Activated gamma-delta T cell treated with Interleukin-2 at 50 U/mL for 16 hours (primary cell): ENCODE measurements around the gene PINLYP.

Experiments used
- DNase-seq: peaks from one replicate; pipeline ENCODE4 v3.0.0-alpha.2; 2020

The PINLYP gene

DNA sequence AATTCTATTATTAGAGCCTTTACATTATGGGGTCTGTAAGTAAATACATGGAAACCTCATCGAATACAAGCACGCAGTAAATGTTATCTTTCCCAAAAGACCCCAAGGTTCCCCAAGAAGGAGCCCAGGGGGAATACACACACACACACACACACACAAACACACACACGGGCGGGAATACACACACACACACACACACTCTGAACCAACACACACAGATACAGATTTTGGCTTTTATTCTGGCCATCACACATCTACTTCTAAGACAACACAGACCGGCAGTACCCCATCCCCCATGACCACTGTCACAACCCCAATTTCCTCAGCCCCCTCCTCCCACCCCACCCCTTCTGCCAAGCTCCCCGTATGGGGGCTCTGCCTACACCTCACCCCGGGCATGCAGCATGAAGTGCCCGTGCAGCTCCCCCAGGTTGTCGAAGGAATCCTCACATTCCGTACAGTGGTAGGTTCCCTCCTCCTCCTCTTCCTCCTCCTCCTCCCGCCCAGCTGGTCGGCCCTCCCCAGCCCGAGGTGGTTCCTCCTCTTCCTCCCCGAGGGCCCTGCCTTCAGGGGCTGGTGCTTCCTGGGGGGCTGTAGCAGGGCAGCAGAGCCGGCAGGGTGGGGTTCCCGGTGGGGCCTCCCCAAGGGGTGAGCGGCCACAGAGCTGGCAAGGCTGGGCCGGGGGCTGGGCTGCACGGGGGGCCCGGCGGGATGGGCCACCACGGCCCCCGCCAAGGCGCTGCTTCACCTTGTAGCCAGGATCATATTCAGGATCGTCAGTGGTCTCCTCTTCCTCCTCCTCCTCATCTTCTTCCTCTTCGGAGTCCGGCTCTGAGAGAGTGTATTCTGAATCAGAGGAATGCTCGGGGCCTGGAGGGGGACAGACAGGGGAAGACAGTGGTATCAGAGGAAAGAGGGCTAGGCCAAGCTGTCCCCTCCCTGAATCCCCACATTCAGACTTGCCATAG is 31.9 kb downstream of the PINLYP start:
- no peak for DNase-seq

- DNase-seq, result no peak
These were observed 34.3 kb downstream of the PINLYP start for GRCh38 chr19:43609872-43610271.

DNA sequence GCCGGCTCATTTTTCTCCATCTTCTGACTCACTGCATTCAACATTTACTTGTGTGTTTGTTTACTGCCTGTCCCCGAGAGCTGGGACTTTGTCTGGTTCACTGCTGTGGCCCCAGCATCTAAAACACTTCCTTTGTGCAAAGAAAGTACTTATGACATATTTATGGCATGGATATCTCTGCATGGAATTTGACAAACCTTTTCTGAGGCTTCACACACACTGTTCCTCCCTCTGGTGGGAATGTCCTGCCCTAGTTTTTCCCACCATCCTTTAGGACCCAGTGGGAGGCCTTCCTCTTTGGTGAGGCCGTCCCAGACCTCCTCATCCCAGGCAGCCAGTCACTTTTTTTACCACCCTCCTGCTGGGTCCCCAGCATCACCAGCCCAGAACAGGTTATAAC is 34.9 kb downstream of the PINLYP start:
- DNase-seq, result no peak

DNA sequence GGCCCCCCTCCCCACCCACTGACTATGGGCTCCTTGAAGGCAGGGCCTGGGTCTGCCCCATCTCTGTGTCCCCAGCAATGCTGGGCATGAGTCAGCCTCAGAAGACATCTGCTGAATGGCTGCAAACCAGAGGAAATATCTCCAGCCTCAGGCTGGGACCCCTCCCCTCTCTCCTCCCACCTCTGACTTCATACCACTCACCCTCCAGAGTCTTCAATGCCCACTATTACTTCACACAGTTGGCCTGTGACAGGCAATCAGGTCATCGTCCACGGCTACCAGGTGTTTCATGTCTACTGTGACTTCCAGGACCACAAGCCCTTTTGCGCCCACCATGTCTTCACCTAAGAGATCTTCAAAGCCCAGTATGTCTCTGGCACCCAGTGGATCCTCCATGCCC is 36.2 kb downstream of the PINLYP start, which contains the start of gene SRRM5:
SRRM5 (plus strand) TSS at position 301 of the 400 bp plus-strand sequence; CDS start at position 335, 34 bp downstream.
- no peak for DNase-seq

- DNase-seq, result no peak
These were observed 36.8 kb downstream of the PINLYP start for GRCh38 chr19:43612374-43612773.

- no peak for DNase-seq
These were observed 40.7 kb downstream of the PINLYP start for GRCh38 chr19:43616306-43616705.

GRCh38 chr19:43616954-43617353 is 41.4 kb downstream of the PINLYP start:
- DNase-seq, result no peak

- no peak for DNase-seq
These were observed 43.3 kb downstream of the PINLYP start for GRCh38 chr19:43618921-43619261.

- DNase-seq, result peak; percentile 80
These were observed 43.9 kb downstream of the PINLYP start, which contains the start of gene ZNF428 for GRCh38 chr19:43619262-43620060. Gene ZNF428 (minus strand): TSS chr19:43619629. CDS start chr19:43614304, 5,325 bp downstream.

DNA sequence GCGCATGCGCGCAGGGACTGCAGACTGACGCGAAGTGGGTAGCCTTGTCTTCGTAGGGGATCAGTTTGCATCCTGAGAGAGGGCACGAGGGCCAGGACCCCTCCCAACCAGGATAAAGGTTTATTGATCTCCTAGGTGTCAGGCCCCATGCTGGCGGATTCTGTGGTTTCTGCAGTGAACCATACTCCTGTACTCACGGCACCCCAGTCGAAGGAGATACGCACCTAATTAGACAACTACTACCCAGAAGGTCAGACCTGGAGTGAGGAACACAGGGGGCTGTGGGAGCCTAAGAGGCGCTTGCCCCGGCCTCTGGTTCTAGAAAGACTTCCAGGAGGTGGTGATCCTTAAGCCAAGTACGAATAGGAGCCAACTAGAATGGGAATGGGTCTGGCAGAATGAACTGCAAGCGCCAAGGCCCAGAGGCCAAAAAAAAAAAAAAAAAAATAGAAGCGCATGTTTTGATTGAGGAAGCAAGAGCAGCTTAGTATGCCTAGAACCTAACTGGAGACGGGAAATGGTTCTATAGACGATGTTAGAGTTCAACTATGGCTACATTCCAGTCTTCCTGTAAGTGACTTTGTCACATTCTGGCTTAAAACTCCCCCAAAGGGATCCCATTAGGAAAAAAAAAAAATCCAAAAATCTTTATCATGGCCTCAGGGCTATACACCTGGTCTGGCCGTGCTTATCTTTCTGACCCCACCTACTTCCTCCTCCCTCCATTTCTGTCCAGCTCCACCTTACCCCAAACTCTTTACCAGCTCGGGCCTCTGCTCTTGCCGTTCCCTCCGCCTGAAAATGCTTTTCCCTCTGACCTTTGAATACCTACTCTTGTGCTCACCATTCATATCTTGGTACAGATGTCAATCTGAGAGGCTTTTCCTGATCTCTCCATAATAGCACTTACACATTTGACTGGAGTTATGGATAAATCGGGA is 44.7 kb downstream of the PINLYP start:
- peak; percentile 83 for DNase-seq

GRCh38 chr19:43622070-43622469 is 46.5 kb downstream of the PINLYP start:
- no peak for DNase-seq

GRCh38 chr19:43622956-43623355 is 47.4 kb downstream of the PINLYP start:
- DNase-seq, result no peak

DNA sequence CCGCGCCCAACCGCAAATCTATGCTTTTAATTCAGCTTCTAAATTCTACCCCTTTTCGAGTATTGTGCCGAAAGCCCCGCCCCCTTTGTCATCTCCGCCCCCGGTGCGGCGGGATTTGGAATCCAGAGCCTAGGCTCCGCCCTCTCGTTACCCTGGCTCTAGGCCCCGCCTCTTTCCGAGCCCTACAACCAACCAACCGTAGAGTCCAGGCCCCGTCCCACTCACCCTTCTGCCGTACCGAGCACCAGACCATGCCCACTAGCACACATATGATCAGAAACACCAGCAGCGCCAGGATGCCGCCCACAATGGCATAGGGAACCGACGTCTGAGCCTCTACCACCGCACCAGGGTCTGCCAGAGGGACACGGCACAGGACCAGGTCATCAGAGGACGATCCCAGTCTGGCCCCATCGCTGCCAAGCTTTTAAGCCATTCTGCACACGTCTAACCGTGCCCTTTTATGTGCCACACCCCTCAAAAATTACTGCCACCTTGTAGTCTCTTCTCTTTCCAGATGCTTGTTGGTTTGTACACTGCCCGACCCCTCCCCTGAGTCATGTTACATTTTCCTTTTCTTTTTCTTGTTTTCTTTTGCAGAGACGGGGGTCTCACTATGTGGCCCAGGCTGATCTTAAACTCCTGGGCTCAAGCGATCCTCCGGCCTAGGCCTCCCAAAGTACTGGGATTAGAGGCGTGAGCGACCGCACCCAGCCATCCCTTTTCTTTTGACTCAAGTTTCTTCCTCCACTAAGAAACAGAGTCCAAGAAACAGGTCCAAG is 48.5 kb downstream of the PINLYP start:
- no peak for DNase-seq

DNA sequence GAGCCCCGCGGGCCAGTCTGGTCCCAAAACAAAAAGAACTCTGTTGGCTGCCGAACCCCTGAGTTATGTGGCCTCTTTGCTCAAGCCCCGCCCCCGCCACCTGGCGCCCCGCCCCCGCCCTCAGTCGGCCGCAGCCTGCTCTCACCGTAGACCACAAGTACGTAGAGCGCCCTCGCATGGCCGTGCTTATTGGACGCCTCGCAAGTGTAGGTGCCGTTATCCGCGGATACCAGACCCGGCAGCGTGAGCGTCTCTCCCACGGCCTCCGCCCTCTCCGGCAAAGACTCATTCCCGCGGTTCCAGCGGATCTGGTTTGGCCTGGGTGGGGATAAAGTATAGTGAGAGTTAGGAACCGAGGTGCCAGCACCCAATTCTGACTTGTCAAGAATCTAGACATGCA is 49.3 kb downstream of the PINLYP start:
- DNase-seq, result peak; percentile 81

DNA sequence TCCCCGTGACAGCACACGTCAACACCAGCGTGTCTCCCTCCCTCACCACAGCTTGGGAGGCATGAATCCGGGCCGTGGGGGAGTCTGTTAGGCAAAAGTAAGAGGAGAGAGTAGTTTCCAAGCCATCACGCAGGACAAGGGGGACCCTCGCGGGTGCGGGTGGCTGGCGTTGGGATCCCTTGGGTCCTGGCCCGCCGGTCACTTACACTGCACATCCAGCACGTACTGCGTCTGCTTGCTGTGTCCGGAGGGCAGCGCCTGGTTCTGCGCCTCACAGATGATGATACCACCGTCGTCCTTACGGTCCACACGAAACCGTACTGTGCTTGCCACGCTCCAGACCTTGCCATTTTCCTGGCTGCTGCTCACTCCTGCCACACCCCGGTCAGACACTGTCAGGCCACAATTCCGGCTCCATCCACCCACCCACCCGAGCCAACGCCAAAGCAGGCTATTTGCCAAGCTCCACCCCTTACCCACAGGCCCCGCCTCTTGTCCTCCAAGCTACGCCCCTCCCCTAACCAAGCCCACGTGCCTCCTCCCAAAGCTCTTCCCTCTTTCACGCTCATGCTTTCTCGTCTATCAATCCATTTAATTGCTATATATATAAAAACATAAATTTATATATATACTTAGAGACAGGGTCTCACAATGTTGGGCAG is 50.4 kb downstream of the PINLYP start:
- DNase-seq, result no peak

- no peak for DNase-seq
These were observed 51.2 kb downstream of the PINLYP start for GRCh38 chr19:43626838-43627237.

GRCh38 chr19:43628646-43629326 is 53.2 kb downstream of the PINLYP start:
- DNase-seq, result no peak

- no peak for DNase-seq
These were observed 55.9 kb downstream of the PINLYP start for GRCh38 chr19:43631491-43631890.
